ENCODE measurements around the gene HOXA9. TPM values are rescaled to one million over a fixed set of nuclear protein-coding genes. Genes with fewer than 3 reads are reported as not detected.

HOXA9 gene
- total and polyA plus RNA-seq, 2 of the 8 experiments (the other 6 are each of a cell fraction or from before 2014, with no cell fraction given) = not detected

GRCh38 chr7:27119412-27119911 is 45.9 kb downstream of the HOXA9 start:
- no peaks in the 10 kb centered on the region; a peak in 1 of 8 replicates for H3K36me3 ChIP-seq (ENCODE audit: control insufficient read depth in 2 of 4, insufficient read depth in 4 of 4, low read length in 3 of 4)
- H3K14ac ChIP-seq (ENCODE audit: insufficient read length) = no peak overlapping the region
- peaks cover 0 to 2% (median 0%) of the 10 kb centered on the region in 4 experiments; a peak in 1 of 7 replicates for H3K4me1 ChIP-seq (replicated peaks in 1 of 4; ENCODE audit: control insufficient read depth in 3 of 4, insufficient read depth in 4 of 4, low read length in 3 of 4)
- H2BK120ac ChIP-seq (replicated peaks; ENCODE audit: low read depth, low read length) = no peak overlapping the region
- no peak overlapping the region for H2AK5ac ChIP-seq (ENCODE audit: low read depth, low read length)
- no peaks in the 10 kb centered on the region for H3K9me3 ChIP-seq (ENCODE audit: insufficient read depth in 2 of 2, low read depth in 1 of 2, low read length in 1 of 2)
- H3K4me2 ChIP-seq (ENCODE audit: insufficient read depth in 1 of 2, low read depth in 2 of 2, low read length in 2 of 2) = no peak overlapping the region
- 53% methylated on average over 1 of the region's 1 CpG; no CpG with 5 or more reads in 1 of the 2 experiments for WGBS, 2 experiments (ENCODE audit: extremely low coverage in 1 of 2, insufficient coverage in 1 of 2, insufficient read length in 1 of 2, insufficient replicate concordance in 2 of 2, low coverage in 1 of 2, low lambda C conversion rate in 2 of 2, missing lambda C conversion rate in 1 of 2)
- no peak overlapping the region for H2BK20ac ChIP-seq (ENCODE audit: low read length)
- H2BK15ac ChIP-seq (ENCODE audit: low read length) = no peak overlapping the region
- H3K23ac ChIP-seq (ENCODE audit: insufficient read length) = no peak overlapping the region
- H2AFZ ChIP-seq (ENCODE audit: low read length) = no peak overlapping the region
- no peak overlapping the region for H2BK5ac ChIP-seq (ENCODE audit: low read depth, low read length)
- POLR2A ChIA-PET (ENCODE audit: partially characterized antibody) = interaction anchor here (1.1 kb wide), 1 partner anchor 11 kb away, joined by 3 read pairs; no protein-coding TSS in a partner anchor
- H4K91ac ChIP-seq (replicated peaks; ENCODE audit: insufficient read length, low read length) = no peak overlapping the region
- H2BK12ac ChIP-seq (ENCODE audit: low read depth, low read length) = no peak overlapping the region
- H3K9ac ChIP-seq (replicated peaks in 1 of 4; ENCODE audit: extremely low read depth in 1 of 4, low read depth in 3 of 4, low read length in 3 of 4) = no peak overlapping the region
- DNase-seq (ENCODE audit: low read depth in 1 of 2, low spot score in 2 of 2) (no peak), FAIRE-seq (no peak)
- H3K4ac ChIP-seq (replicated peaks; ENCODE audit: insufficient read length, low read depth, low read length) = no peak overlapping the region
- H4K5ac ChIP-seq (ENCODE audit: insufficient read length, low read depth, low read length) = no peak overlapping the region
- no peak overlapping the region for H3K56ac ChIP-seq (replicated peaks; ENCODE audit: insufficient read length, low read depth, low read length)
- no peaks in the 10 kb centered on the region for H3K79me2 ChIP-seq (ENCODE audit: control insufficient read depth in 1 of 2, insufficient read depth in 2 of 2, low read length in 2 of 2)
- H3K23me2 ChIP-seq (ENCODE audit: low read depth, low read length) = no peaks in the 10 kb centered on the region; the same call in 1 of the 2 replicates
- H4K20me1 ChIP-seq (replicated peaks in 1 of 2; ENCODE audit: control insufficient read depth in 1 of 2, insufficient read depth in 2 of 2, low read length in 2 of 2) = peaks cover 33 to 34% of the 10 kb centered on the region in 2 experiments
- H4K8ac ChIP-seq (ENCODE audit: extremely low read depth, insufficient read depth, low read length) = no peak overlapping the region
- no peaks in the 10 kb centered on the region for H3K79me1 ChIP-seq (ENCODE audit: low read depth, low read length)
- no peak overlapping the region for H3K27ac ChIP-seq (ENCODE audit: low read depth, low read length)
- H3K27me3 ChIP-seq (replicated peaks in 1 of 4; ENCODE audit: control insufficient read depth in 3 of 4, extremely low read depth in 1 of 4, insufficient read depth in 3 of 4, low read length in 3 of 4) = peaks cover 99 to 100% (median 100%) of the 10 kb centered on the region in 4 experiments
- no peak overlapping the region for H3K18ac ChIP-seq (ENCODE audit: extremely low read depth, low read length)
- no peak overlapping the region for H3K4me3 ChIP-seq (ENCODE audit: extremely low read depth in 1 of 4, insufficient read depth in 2 of 4, low read depth in 3 of 4, low read length in 4 of 4)
- CTCF ChIA-PET (ENCODE audit: partially characterized antibody) = interaction anchor here (0.9 to 3.0 kb wide), 9 partner anchors 9 to 269 kb away, joined by 3 to 17 read pairs (median 4); partner anchors contain the start of genes HOXA4 and HOXA5
- TF ChIP-seq TBP (IDR thresholded peaks at IDR 0.05; ENCODE audit: low read depth, low read length) (no peak), HDAC2 (IDR thresholded peaks at IDR 0.05; ENCODE audit: borderline replicate concordance in 1 of 2, low read depth in 2 of 2, low read length in 2 of 2) (no peak), USF2 (IDR thresholded peaks at IDR 0.05; ENCODE audit: low read length) (no peak), MAX (IDR thresholded peaks at IDR 0.05) (no peak), GTF2F1 (IDR thresholded peaks at IDR 0.05; ENCODE audit: borderline replicate concordance, low read depth, low read length) (no peak), CHD1 (IDR thresholded peaks at IDR 0.05; ENCODE audit: low read depth, low read length) (no peak), CBX8 (IDR thresholded peaks at IDR 0.05; ENCODE audit: borderline replicate concordance, low read depth, low read length) (no peak), ATF2 (IDR thresholded peaks at IDR 0.05; ENCODE audit: low read length) (no peak), ATF3 (IDR thresholded peaks at IDR 0.05; ENCODE audit: insufficient read depth, low read depth, low read length) (no peak)

All from H1 (cell line).